ENCODE measurements around the gene C1QBP.
"Not testable (repeated sequence)": the region's sequence is repeated elsewhere in the genome, so short reads cannot be mapped to it uniquely, and the experiment has no call there.

C1QBP gene

DNA sequence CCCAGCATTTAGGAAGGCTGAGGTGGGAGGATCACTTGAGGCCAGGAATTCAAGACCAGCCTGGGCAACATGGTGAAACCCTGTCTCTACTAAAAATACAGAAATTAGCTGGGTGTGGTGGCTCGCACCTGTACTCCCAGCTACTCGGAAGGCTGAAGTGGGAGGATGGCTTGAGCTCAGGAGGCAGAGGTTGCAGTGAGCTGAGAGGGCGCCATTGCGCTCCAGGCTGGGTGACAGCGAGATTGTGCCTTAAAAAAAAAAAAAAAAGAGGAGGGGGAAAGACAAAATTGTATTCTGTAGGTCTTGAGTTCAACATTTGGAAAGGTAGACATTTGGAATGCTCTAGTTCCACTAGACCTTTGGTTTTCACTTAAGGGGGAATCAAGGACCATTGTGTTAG is 7.7 kb downstream of the C1QBP start:
- not testable (repeated sequence) for DNase-seq

DNA sequence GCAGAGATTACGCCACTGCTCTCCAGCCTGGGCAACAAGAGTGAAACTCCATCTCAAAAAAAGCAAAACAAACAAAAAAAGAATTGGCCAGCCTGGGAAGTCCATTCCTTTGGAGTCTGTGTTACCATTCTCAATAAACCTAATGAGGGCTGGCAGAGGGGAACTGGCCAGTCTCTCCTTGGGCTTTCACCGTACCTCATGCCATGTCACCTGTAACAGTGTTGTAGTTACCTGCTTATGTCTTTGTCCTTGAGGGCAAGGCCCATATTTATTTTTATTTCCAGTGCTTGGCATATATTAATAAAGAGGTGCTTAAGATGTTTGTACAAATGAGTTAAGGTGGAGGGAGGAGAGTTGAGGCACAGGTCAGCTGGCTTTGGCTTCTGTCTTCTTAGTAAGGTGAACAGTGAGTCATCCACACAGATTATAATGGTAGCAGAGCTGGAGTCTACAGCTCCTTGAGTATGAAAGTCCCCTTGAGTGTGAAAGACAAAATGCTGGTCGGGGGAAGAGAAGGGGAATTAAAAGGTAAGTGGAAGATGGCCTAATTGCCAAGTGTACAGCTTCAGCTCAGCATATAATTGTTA is 8.4 kb downstream of the C1QBP start:
- DNase-seq: no peak

DNA sequence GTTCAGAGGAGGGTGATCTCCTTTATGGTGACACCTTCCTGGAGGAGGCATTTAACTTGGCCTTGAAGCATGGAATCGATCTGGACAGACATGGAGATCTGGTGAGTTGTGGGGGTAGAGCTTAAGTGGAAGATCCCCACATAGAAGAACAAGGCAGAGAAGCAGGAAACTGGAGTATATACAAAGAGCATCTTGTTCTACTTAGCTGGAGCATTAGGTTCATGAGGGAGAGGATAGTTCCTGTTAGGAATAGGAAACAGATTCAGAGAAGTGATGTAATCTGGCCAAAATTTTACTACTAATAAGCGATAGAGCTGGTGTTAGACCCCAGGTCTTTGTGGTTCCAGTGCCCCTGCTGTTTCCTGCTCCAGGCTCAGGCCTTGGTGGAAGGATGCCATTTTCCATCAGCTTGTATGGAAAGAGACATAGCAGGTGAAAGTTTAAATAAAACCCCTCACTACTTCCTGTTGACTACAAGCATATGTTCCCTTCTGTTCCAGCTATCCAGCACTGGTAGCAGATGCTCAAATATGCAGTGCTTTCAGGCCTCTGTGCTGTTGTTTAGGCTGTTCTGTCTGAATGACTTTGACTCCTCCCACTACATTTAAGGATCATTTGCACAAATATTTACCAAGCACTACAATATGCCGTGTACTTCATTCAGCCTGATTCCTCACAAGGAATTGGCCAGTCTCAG is 9.6 kb downstream of the C1QBP start:
- no peak for DNase-seq

DNA sequence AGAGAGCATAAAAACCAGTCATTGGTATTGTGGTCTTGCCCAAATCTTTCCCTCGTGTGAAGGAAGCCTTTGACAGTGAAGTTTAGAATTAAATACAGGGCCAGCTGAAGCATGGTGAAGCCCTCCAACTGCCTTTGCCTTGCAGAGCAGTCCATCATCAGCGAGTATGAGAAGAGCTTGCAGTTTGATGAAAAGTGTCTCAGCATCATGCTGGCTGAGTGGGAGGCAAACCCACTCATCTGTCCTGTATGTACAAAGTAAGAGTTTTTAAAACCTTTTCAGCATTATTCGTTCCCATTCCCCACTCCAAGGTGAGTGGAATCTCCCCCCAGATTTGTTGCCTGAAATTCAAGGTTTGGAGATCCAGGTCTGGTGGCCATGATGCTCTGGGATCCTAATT is 13.1 kb downstream of the C1QBP start:
- DNase-seq: no peak

DNA sequence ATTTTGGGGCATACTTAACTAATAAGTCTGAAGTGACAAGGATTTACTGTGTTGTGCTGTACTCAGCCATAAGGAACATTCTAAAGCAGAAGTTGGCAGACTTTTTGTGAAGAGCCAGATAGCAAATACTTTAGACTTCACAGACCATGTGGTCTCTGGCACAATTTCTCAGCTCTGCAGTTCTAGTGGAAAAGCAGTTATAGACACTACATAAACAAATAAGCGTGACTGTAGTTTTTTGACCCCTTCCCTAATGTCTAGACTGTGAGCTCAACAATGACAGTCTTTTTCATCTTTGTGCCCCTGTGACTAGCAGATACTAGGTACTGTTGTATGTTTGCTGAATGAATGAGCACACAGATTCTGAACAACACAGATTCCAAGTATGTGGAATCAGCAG is 14.0 kb downstream of the C1QBP start:
- no peak for DNase-seq

DNA sequence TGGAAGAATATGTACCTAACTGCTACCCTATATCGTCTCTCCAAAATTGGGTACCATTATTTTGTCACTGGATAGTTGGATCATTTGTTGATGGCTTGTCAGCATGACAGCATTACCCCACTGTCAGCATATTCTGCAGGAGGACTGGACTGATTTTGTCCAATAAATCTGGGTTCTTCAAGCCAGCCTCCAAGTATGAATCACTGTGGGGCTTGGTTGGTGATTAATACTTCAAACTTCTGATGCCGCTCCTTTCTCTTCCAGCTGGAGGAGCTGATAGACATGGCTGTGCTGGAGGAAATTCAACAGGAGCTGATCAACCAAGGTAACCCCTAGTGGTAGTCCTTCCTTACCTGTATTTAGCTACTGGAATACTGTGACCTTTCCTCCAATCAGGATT is 16.4 kb downstream of the C1QBP start:
- no peak for DNase-seq

DNA sequence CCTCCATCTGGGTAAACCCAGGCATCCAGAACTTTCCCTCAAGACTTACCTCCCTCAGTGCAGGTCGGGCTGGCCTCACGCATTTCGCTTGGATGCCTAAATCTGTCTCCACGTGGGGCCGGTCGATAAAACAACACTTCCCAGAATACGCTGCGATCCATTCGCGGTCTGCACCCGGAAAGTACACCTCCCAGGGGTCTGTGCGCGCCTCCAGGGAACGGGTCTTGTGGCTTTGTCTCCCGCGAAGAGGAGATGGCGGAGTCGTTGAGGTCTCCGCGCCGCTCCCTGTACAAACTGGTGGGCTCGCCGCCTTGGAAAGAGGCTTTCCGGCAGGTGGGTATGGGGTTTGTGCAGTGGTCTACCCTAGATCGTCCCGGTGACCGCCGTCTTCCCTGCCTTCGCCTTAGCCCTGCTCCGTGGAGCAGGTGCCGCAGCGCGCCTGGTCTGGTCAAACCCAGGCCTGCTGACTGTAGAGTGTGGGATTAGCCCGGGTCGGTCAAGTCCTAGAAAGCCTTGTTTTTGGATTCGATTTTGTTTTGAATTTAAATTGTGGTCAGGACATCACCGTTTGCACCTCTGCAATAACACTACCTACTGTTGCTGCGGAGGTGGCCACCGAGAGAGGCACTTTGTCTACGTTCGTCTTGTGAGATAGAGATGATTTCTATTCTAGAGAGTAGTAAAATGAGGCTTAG is 18.8 kb downstream of the C1QBP start, which contains the start of gene RPAIN:
RPAIN (plus strand) TSS at position 224 of the 695 bp plus-strand sequence; CDS start at position 253, 29 bp downstream.
- peak; percentile 82 for DNase-seq

DNA sequence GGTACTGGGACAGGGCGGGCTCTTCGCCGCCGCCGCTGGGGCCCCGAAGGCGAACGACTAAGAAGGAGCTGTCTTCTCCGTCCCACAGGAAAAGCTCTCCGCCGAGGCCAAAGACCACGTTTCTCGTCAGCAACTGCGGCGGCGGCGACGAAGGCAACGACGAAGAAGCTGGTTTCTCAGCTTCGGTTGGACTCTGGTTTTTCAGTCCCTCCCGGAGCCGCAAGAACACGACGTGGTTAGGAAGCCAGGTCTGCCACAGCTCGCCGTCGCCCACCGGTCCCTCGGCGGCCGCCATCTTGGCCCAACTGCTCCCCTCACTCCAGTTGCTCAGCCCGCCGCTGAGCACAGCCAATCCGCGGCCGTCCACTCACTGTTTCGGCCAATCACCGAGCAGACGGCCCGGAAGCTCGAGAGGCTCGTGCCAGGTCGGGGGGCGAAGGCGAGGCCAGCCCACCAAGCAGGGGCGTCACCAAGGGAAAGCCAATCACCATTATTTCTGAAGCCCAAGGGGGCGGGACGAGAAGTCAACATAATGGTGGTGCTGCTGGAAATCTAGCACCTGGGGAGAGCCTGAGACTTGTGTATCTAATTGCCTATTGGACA is 19.5 kb downstream of the C1QBP start, which contains the start of gene NUP88:
NUP88 (minus strand) TSS at position 307 of the 603 bp plus-strand sequence; CDS start at position 295, 12 bp downstream.
- DNase-seq: peak; percentile 85

DNA sequence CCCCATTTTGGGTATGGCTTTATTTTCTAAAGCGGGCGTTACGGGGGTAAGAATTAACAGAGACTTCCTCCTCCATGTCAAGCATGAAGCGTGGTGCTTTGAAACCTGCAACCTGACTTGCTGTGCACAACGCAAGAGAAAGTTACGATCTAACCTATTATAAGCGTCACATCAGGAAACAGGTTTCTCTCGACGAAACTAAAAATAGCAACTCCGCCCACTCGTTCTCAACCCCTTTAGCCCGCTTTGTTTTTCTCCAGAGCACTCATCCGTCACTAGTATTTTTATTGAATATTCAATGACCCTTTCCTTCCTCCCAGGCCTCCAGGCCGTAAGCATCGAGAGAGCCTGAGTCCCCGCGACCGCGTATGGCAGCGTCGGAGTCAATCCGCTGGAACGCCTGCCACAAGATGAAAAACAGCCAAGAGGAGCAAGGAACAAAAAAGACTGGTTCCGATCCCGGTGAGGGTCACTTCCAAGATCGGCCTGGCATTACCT is 20.0 kb downstream of the C1QBP start:
- DNase-seq: no peak

DNA sequence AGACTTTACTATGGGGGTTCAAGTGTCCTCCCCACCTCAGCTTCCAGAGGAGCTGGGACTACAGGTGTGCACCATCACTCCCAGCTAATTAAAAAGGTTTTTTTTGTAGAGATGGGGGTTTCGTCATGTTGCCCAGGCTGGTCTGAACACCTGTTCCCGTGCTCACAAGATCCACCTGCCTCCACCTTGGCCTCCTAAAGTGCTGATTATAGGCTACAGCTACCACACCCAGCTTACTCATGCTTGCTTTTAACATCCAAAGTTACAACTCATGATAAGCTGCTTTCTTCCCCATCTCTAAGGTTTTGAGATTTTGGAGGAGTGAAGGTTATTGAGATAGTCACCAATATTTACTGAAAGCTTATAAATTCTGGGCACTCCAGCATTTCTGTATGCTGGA is 22.1 kb downstream of the C1QBP start:
- no peak for DNase-seq

DNA sequence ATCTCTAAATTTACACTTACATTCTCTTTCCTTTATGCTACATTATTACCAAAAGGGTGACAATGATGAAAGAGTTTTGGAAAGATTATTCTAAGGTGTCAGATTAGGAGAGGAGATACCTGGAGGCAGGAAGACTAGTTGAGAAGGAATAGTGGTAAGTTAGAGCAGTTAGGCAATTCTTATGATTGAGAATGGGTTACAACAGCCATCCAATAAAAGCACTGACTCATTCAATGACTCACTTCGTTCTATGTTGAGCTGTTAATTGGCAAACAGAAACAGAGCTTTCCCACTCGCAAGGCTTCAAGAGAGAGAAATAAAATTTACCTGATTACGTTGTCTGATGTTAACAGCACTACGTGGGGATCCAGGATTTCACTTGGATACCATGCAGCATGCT is 25.3 kb downstream of the C1QBP start:
- no peak for DNase-seq

DNA sequence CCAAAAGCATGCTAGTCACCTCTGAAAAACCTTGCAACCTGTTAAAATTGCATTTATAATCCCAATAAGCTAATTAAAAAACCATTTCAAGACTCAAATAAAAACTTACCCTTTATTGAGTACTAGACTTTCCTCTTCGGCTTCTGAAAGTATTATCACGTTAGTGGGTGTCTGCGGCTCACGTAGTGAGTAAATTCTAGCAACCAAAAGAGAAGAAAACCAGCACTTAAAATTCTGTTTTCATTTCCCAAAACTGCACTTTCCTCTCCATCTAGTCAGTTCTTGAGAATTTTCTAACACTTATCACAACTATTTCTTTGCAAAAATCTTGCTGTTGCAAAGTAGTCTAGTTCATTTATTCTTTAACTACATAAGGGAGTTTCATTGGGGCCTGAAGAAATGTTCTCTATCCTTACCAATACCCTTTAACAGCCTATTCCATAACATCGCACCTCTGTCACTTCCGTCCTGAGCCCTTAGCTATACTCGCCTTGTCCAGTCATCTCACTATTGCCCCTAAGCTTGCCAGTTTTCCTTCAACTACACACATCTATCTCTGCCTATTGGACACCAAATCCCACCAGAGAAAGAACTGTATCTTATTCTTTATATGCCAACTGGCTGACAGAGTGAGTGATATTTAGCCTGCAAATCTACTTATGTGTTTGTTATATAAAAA is 28.2 kb downstream of the C1QBP start:
- DNase-seq: no peak

DNA sequence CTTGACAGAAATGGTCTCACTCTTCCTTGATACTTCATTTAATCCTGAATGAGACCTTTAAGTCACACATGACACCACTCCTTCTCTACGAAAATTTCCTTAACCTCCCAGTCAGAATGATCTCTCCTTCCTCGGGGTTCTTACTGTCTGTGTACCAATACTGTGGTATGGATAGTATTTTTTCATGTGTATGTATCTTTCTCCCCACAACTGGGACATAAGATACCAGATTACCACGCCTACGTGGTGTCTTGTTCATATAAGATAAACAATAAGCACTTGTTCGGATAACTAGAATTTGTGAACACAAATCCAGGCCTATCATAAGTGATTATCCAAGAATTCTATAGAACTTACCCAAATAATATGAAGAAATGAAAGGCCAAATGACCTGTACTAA is 30.8 kb downstream of the C1QBP start:
- no peak for DNase-seq

DNA sequence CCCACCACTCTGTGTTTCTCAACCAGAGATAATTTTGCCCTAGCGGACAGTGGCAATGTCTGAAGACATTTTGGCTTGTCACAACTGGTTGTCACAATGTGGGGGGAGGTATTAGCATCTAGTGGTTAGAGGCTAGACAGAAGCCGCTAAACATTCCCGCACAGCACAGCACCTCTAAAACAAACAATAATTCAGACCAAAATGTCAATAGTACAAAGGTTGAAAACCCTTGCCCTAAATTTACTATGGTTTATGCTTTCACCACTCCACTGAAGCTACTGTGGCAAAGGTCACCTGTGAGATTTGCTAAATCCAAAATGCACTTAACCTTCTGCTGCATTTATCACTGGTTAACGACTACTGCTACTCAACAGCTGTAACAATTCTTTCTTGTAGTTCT is 33.6 kb downstream of the C1QBP start:
- no peak for DNase-seq

DNA sequence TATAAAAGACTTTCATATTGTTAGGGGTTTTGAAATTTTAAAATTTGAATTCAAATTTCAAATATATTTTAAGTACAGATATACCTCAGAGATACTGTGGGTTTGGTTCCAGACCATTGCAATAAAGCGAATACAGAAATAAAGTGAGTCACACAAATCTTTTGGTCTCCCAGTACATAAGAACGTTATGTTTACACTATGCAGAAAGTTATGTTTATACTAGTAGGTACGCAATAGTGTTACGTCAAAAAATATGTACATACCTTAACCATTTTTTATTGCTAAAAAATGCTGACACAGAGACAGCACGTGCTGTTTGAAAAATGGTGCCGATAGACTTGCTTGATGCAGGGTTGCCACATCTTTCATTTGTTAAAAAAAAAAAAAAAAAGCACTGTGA is 39.2 kb downstream of the C1QBP start:
- DNase-seq: no peak

DNA sequence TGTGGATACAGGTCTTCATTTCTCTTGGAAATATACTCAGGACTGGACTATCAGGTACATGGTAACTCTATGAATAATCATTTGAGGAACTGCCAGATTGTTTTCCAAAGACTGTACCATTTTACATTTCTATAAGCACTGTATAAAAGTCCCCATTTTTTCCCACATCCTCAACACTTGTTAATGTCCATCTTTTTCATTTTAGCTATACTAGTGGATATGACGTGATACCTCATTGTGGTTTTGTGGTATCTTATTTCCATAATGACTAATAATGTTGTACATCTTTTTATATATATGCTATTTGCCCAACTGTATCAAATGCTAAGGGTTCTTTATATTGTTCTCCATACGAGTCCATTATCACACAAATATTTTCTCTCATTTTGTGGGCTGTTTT is 42.3 kb downstream of the C1QBP start:
- no peak for DNase-seq

DNA sequence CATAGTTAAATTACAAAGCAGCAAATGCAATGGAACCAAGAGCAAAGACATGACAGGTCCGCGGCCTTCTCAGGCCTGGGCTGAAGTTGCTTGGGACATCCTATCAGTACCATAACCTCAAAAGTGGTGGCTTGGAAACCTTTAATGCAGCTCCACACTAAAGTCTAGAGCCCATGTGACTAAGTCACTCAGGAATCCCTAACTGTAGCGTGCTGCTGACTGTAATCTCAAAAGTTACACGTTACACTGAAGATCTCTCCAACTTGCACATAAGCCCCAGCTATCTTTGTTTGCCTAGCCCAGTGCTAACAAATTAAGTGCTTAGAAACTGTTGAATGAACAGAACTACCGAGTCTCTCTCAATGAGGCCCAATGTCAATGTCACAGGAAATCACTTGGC is 47.3 kb downstream of the C1QBP start:
- no peak for DNase-seq
